ENCODE results near the gene BUD31. TPM values are rescaled to one million over a fixed set of nuclear protein-coding genes. Genes with fewer than 3 reads are reported as not detected.

The BUD31 gene
- total RNA-seq, 1 experiment from 2014 or later: 128 TPM

DNA sequence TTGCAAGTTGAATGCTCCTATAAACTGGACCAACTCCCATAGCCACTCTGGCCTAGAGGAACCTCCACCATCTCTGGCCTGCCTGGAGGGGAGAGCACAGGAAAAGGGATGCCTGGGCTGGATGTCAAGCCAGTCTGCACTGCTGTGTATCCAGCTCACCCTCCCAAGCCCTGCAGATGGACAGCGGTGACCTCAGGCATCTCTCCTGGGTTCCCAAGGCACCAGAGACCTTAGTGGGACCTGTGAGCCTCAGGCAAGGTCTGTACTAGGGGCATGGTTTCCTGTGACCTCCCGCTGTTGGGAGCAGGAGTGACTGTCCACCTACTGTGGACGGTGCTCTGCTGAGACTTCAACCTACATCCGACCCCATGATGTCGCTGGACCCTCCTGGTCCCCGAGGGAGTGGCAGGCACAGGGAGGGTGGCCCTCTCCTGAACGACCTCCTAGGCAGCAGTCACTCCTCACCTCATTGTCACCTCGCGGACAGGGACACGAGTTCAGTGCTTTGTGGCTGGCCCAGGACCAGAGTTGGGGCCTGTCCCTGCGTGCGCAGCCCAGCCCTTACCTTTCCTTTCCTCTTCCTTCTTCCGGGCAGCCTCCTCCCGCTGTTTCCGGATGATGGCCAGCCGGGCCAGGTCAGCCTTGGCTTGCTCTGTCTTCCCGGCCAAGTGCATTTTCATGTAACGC lies 11.3 kb upstream of the BUD31 start:
- DNase-seq (ENCODE audit: low read depth): no peak

DNA sequence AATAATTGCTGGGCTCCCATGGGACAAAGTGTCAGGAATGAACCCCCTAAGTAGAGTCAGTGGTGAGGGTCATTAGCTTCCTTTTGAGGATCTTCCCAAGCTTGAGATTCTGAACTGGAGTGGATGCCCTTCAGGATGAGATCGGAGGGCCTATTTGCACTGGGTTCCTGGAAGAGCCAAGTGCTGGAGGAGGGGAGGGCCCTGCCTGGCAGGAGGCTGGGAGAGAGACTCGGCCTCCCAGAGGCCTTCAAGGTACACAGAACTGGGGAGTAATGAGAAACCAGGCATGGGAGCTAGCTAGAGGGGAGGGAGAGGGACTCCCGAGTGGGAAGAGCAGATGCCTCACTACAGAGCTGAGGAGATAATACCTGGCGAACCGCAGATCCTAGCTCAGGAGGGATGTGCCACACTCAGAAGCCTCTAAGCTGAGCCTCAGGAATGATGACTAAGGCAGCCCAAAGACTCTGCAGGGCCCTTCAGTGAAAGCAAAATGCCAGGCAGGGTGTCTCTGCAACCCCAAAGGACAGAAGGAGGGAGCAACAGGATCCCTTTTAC lies 9.8 kb upstream of the BUD31 start:
- DNase-seq (ENCODE audit: low read depth): no peak

DNA sequence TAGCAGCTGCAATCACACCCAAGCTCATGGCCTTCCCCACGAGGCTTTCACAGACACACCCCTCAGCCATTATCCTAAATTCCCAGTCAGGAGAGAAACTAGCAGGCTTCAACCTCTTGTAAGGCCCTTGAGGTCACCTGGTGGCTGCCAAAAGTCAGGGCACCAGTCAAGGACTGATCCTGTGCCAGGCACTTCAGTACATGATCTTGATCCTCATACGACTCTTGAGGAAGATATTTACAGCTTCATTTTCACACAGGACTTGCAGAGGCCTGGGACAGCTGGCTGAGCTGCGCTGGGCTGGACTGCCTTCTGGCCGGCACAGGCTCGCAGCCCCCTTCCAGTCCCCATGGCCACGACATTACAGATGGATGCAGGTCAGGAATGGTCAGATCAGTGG lies 9.2 kb upstream of the BUD31 start:
- DNase-seq (ENCODE audit: low read depth): no peak

DNA sequence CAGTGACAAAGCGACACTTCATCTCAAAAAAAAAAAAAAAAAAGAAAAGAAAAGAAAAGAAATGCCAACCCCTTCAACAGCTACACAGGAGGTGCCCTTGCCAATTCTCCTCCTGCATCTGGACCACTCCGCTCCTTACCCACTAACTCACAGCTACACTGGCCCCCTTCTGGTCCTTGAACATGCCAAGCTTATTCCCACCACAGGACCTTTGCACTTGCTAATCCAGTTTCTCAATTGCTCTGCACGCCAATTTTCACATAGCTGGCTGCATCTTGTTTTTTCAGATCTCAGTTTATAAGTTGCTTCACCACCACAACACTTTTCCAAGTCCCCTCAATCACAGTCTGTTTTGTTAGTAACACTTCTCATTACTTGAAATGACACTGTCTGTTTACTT lies 5.9 kb upstream of the BUD31 start:
- DNase-seq (ENCODE audit: low read depth): no peak

DNA sequence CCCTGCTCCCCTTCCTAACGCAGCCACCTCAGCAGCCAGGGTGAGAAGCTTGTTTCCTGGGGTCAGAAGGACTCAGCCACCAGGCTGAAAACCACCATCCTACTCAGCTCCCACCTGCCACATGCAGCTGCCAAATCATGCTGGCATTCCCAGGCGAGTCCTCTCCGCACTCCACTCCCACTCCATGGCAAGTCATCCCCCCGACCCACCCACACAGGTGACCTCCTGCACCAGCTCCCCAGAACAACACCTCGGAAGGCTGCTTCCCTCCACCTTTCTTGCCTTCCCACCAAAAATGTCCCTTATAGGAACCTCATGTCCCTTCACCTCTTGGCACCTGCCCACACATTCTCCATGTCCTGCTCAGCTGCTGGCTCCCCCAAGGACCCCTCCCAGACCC lies 5.0 kb upstream of the BUD31 start:
- DNase-seq (ENCODE audit: low read depth): no peak

DNA sequence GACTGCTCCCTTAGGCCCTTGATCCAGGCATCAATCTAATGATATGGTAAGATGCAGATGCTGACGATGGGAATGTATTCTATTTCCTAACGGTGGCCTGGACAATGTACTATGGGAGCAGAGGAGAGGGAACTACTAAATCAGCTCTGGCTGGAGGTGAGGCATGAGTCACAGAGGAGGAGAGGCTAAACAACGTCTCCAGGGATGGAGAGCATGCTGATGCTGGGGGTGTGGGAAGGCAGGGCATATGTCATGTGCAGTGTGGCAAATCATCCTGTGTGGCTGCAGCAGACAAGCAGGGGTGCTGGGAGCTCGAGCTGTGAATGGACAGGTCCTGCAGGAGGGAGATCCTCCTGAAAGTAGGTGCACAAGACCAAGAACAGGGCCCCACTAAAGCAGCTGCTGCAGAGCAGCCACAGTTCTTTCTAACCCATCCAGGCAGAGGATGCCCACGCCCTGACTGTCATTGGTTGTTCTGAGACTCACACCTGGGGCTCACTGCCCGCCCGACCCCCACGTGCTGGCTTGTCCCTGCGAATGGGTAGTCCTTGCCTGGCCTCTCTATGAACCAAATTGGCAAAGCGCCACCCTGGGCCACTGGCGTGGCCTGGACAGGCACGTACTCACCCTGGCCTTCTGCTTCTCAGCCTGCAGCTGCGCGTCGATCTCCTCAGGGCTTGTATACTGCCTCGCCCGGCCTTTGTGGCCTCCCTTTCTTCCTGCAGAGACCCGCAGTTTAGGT lies 4.4 kb upstream of the BUD31 start:
- DNase-seq (ENCODE audit: low read depth): peak; percentile 70

DNA sequence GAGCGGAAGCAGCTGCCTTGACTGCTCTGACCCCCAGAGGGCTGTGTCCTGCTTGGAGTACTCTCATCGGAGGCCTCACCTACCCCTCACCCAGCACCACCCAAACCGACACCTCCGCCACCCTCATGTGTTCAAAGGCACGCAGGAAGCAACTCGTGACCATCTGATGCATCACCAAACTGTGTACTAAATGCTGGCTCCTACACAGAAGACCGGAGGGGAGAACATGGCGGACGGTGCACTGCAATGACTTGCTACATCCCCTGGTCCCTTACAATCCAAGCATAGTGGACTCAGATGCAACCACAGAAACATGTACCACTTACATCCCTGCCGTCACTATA lies 3.8 kb upstream of the BUD31 start:
- DNase-seq (ENCODE audit: low read depth): no peak

DNA sequence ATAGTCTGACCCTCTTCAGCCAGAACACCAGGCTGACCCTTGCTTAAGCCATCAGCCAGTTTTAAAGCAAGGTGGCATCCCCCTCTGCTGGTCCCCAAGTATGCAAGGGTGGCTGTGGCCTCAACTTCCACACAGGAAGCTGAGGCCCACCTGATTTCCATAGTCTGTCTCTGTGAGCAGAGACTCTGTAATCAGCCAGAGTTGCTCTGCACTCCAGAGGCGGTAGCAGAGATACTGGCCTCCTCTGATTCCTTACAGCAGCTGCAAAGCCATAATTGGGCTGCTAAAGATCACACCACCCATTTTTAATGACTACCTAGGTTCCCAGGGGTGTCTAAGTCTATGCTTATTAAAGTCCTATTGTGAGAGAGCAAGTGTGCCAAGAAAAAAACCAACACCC lies 2.2 kb upstream of the BUD31 start:
- no peak for DNase-seq (ENCODE audit: low read depth)

DNA sequence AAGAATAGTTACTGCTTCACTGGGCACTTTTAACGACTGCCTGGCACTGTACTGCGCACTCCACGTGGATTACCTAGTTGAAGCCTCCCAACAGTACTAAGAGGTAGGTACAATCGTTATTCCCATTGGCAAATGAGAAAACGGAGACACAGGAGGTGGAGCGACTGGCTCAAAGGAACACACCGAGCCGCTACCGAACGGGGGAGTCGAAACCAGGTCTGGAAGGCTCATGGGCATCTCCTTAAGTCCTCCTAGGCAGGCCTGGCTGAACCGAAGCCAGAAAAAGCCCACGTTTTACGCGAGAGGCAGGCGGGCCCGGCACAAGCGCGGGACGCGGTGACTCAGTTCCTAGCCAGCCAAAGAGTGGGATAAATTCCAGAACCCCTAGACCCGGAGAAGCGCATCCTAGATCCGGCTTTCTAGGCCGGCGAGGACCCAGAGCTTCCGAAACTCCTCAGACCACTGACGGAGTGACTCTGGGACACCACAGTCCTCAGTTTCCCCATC lies 844 bp upstream of the BUD31 start:
- peak; percentile 70 for DNase-seq (ENCODE audit: low read depth)

DNA sequence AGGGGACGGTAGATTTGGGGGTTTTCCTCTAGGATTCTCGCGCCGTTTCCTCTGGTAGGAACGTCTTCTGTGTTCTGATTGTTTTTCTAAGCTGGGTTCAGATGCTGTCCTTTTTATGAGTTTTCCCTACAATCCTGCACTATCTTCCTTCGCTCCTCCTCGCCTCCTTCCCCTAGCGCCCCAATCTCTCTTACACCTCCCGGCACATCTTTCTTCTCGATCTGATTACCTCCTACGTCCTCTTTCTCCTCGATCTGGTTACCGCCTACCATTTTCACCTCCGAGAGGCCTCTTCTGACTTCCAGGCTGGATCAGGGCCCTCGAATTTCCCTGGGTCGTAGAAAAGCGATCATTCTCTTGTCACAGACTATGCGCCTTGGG lies 413 bp downstream of the BUD31 start:
- DNase-seq (ENCODE audit: low read depth): no peak

DNA sequence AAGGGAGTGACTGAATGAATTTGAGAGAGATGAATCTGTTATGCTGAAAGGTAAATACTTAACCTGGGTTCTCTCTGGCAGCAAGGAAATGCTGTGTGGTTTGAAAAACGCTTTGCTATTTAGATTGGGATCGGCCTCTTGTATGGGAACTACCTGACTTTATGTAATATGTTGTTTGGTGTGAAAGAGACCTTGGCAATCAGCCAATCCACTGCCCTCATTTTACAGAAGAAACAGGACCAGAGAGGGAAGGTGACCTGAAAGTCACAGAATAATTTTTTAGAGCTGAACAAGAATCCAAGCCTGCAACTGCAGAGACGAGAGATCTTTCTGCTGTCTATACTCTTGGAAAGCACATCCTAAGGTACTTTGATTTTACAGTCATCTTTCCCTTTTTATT lies 1.0 kb downstream of the BUD31 start:
- no peak for DNase-seq (ENCODE audit: low read depth)

DNA sequence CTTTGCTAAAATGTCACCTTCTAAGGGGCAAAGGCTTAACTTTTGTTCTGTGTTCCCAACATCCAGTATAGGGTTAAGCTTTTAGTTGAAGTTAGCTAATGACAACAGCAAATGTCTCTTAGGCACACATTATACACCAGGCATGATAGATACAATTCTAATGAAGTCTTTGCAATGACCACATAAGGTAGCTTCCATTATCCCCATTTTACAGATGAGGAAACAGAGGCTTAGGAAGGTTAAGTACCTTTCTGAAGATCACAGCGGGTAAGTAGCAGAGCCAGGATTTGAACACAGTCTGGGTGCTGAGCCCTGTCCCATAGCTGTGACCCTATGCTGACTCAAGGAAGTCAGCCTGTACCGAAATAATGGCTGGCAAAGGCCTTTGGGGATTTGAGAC lies 1.9 kb downstream of the BUD31 start:
- no peak for DNase-seq (ENCODE audit: low read depth)

DNA sequence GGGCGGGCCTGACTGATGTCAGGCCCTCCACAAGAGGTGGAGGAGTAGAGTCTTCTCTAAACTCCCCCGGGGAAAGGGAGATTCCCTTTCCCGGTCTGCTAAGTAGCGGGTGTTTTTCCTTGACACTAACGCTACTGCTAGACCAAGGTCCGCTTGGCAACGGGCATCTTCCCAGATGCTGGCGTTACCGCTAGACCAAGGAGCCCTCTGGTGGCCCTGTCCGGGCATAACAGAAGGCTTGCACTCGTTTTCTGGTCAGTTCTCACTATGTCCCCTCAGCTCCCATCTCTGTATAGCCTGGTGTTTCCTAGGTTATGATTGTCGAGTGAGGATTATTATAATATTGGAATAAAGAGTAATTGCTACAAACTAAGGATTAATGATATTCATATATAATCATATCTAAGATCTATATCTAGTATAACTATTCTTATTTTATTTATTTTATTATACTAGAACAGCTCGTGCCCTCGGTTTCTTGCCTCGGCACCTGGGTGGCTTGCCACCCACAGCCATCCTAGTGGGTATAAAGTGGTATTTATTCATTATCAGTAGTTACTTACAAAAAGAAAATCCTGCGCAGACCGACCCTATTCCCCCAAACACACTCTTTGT lies 6.9 kb downstream of the BUD31 start:
- peak; percentile 63 for DNase-seq (ENCODE audit: low read depth)

DNA sequence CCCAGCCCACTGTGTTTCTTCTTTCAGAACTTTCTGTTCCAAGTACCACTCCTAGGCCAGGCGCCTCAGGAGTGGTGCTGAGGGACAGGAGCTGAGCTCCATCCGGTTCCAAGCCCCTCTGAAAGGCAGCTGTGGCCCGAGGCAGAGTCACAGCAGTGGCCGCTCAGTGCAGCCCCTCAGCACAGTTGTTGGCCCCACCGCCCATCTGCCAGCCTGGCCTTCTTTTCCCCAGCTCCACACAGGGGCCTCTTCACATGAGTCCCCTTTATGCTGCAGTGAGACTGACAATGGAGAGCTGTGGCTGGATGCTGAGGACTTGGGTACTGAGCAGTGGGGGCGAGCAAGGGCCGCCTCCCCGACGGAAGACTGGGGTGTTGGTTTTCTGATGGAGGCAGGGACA lies 9.5 kb downstream of the BUD31 start:
- DNase-seq (ENCODE audit: low read depth): no peak

DNA sequence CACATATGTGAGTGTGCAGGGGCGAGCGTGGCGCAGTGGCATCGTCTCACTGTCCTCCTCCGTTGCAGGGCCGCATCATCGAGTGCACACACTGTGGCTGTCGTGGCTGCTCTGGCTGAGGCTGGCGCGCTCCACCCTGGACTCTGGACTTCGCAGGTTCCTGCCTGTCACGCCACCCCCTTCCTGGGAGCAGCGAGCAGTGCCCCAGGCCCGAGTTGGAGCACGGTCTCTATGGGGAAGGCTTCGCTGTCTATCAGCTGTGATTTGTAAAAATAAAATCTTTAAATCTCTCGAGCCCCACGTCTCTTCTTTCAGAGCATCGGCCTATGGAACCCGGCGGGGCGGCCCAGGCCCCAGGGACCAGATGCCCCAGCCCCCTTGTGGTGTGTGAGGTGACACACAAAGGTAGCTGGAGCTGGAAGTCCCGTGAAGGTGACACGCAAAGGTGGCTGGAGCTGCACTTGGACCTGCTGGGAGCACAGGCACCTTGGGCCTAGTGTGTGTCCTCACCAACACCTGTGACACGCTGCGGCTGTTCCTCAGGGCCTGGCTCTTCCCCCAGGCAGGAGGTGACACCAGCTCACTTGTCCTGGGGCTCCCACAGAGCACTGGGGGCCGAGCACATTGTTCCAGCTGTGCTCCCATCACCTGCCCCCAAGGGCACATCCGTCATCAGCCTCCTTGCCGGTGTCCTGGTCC lies 10.7 kb downstream of the BUD31 start:
- no peak for DNase-seq (ENCODE audit: low read depth)

DNA sequence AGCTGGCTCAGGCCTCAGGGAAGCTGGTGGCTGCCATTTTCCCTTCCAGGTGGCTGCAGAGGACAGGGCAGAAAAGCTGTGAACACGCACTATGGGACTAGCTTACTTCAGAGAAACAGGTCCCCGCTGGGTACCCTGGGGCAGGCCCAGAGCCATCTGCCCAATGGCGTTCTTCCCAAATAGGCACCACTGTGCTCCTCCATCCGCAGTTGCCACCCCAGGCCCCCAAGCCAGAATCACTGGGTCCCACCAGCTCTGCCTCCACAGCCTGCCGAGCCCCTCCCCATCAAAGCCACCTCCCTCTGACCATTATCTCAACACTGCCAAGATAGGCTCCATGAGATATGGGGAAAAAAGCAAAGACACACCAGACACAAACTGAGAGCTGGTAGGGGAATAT lies 11.4 kb downstream of the BUD31 start:
- DNase-seq (ENCODE audit: low read depth): no peak

DNA sequence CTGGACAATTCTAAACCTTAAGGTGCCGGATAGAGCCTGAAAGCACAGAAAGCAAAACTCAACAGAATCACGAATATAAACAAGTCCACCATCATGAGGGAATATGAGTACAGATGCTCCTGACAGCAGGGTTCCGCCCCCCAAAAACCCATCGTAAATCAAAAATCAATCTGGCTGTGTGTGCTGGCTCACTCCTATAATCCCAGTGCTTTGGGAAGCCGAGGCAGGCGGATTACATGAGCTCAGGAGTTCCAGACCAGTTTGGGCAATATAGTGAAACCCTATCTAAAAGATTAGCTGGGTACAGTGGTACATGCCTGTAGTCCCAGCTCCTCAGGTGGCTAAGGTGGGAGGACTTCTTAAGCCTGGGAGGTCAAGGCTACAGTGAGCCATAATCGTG lies 12.2 kb downstream of the BUD31 start:
- DNase-seq (ENCODE audit: low read depth): no peak

DNA sequence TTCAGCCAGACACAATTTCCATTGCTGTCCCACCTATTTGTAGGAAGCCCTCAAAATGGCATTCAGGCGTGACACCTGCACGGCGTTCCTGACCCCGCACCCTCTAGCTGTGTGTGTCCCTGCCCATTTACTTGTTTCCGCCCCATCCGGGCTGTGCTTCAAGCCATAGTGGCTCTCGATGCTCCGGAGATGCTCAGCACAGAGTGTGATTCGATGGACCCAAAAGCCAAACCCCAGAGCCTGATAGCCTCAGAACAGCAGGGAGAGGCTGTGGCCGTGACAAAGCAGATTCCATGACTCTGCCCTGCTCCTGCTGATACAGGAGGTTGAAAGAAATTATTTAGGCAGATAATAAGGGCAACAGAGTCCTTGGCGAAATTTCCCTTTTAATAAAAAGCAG lies 13.4 kb downstream of the BUD31 start:
- DNase-seq (ENCODE audit: low read depth): no peak

DNA sequence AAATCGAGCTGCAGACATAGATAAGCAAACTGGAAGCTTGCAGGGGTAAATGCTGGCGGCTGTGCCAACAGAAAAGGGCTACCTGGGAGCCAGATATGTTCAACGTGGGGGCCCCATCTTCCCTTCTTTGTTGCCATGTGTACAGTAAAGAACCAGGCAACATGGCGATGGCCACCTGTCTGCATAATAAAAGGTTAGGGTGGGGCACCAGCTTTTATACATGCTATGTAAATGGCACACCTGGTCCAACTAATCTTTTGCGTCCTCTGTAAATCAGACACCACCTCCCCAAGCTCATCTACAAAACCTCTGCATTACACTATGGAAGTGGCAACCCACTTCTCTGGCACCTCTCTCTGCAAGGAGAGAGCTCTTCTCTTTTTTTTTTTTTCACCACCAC lies 13.9 kb downstream of the BUD31 start:
- DNase-seq (ENCODE audit: low read depth): no peak

DNA sequence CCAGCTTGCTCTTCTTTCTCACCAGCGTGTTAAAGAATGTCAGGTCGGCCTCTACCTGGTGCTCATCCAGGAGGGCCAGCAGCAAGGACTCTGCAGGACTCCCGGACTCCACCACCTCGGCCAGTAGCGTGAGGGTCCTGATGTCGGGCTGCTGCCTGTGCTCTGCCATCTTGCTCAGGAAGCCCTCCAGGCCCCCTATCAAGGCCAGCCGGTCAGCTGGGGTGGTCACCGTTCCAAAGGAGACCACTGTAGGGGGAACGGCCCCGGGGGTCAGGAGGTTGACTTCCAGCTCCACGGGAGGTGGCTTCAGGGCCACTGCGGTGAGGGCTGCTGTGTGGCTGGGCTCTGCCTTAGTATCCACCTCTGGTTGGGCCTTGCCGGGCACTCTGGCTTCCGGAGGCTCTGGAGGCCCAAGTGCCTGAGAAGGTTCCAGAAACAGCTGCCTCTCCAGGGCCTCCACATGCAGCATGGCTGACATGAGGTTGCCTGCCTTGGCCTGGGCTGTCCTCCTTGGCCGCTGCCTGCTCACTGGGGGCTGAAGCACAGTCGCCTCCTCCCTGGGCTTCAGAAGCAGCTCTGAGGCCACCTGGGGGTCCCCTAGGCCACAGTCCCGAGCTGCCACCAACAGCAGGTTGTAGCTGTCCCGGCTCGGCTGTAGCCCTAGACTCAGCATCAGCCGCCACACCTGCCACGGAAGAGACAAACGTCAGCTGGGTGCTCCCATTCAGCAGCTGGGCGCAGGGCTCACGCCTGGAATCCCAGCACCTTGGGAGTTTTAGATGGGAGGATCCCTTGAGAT lies 16.4 kb downstream of the BUD31 start:
- DNase-seq (ENCODE audit: low read depth): no peak

DNA sequence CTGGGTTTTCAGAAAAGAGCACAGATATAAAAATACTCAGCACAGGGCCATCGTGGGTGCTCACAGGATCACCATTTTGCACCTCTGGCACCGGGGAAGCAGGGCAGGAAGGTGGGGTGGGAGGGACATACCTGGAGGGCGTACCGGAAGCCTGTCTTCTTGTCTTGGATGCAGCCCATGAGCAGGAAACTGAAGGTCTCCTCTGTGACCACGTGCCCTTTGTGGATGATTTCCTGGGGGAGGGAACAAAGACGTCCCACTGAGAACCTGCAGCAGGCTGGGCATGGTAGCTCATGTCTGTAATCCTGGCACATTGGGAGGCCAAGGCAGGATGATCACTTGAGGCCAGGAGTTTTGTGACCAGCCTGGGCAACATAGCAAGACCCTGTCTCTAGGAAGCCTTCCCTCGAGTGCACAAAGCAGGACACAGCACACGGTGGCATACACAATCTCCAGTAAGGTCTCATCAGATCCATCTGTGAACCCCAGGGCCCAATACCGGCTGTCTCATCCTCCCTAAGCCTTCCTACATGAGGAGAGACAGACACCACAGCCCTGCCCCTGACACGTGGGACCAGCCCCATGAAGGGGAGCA lies 20.3 kb downstream of the BUD31 start:
- no peak for DNase-seq (ENCODE audit: low read depth)

Data from LHCN-M2 (cell line).